ENCODE data around the gene RAPGEF1.

- TF ChIP-seq POLR2AphosphoS5 (IDR thresholded peaks at IDR 0.05; ENCODE audit: borderline replicate concordance, low read depth, low read length) (no peak), EZH2 (IDR thresholded peaks at IDR 0.05) (no peak)
These were observed 113.8 kb downstream of the RAPGEF1 start for GRCh38 chr9:131625790-131626670.

Measured in SK-N-MC (cell line).